Breast epithelium (tissue), 3 donors: ENCODE data around the gene ZNF507.

Experiments used
- POLR2A ChIP-seq: fragments of 450-650 bp; IDR thresholded peaks from one replicate; pipeline ENCODE4 v1.6.1; 2016; ENCODE audit warnings: antibody characterized with exemption, mild to moderate bottlenecking, moderate library complexity
- TF ChIP-seq, protein P1 (sequence below), 3 donors: fragments of 450-650 bp; IDR thresholded peaks; one replicate each; pipeline ENCODE4 v1.5.1; 2016 to 2017; ENCODE audit warnings: antibody characterized with exemption in 3 of 3, mild to moderate bottlenecking in 3 of 3, moderate library complexity in 3 of 3

GRCh38 chr19:32380269-32380668 lies 34.9 kb downstream of the ZNF507 start:
- TF ChIP-seq, protein P1, sequence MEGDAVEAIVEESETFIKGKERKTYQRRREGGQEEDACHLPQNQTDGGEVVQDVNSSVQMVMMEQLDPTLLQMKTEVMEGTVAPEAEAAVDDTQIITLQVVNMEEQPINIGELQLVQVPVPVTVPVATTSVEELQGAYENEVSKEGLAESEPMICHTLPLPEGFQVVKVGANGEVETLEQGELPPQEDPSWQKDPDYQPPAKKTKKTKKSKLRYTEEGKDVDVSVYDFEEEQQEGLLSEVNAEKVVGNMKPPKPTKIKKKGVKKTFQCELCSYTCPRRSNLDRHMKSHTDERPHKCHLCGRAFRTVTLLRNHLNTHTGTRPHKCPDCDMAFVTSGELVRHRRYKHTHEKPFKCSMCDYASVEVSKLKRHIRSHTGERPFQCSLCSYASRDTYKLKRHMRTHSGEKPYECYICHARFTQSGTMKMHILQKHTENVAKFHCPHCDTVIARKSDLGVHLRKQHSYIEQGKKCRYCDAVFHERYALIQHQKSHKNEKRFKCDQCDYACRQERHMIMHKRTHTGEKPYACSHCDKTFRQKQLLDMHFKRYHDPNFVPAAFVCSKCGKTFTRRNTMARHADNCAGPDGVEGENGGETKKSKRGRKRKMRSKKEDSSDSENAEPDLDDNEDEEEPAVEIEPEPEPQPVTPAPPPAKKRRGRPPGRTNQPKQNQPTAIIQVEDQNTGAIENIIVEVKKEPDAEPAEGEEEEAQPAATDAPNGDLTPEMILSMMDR (IDR thresholded peaks at IDR 0.05): no peak
- TF ChIP-seq POLR2A: no peak
